Dermis microvascular lymphatic vessel endothelial cell (primary cell): ENCODE data around the gene VSTM4. TPM values are rescaled to one million over a fixed set of nuclear protein-coding genes. Genes with fewer than 3 reads are reported as not detected.

Source experiments
- DNase-seq, 2 donors: peaks; one replicate each; pipeline versions ENCODE4 v3.0.0 to v3.0.0-alpha.2; 2010; ENCODE audit warnings: low read depth in 2 of 2
- total RNA-seq: library from RNA; depleted of rRNA; stranded (reverse); fragments of >200 nt; gene quantifications from 2 replicates; pipeline ENCODE4 v1.2.1, GENCODE V29; 2014

Gene VSTM4
- total RNA-seq, 1 donor from 2014 or later, result 0.39 TPM

- DNase-seq, result no peak
These were observed 142.3 kb downstream of the VSTM4 start for GRCh38 chr10:48973065-48973464.

- DNase-seq, result no peak
These were observed 144.7 kb downstream of the VSTM4 start for GRCh38 chr10:48970654-48971053.

- DNase-seq, result no peak
These were observed 145.3 kb downstream of the VSTM4 start for GRCh38 chr10:48970046-48970445.

- no peak for DNase-seq
These were observed 147.3 kb downstream of the VSTM4 start for GRCh38 chr10:48968036-48968435.

- no peak for DNase-seq
These were observed 149.9 kb downstream of the VSTM4 start for GRCh38 chr10:48965460-48965859.

Other genes with a start within 250 kb of the VSTM4 start
- not detected in 2 replicates for gene LRRC18, start 175.7 kb downstream of the VSTM4 start, total RNA-seq
- gene FAM170B, start 18.5 kb upstream of the VSTM4 start, total RNA-seq, result not detected in 2 replicates
- gene TMEM273, start 72.9 kb upstream of the VSTM4 start, total RNA-seq, result 14.8 and 68.7 TPM in 2 replicates
- not detected in 2 replicates for gene C10orf71, start 183.6 kb upstream of the VSTM4 start, total RNA-seq